ENCODE data around the gene PKD2L1.

GRCh38 chr10:100288196-100288595 lies 41.8 kb downstream of the PKD2L1 start:
- no peak for TF ChIP-seq POLR2A (IDR thresholded peaks at IDR 0.05; ENCODE audit: low read length)
- TF ChIP-seq GATA1 (IDR thresholded peaks at IDR 0.05; ENCODE audit: low read depth, low read length), result no peak
